Endothelial cell of umbilical vein (primary cell): ENCODE results near the gene TBC1D26. TPM values are rescaled to one million over a fixed set of nuclear protein-coding genes. Genes with fewer than 3 reads are reported as not detected.
"Not testable (repeated sequence)": the region's sequence is repeated elsewhere in the genome, so short reads cannot be mapped to it uniquely, and the experiment has no call there.

Source experiments
- BruUV-seq: library from RNA; stranded (reverse); fragments of 400-500 nt; replicated peaks from 2 replicates; lab custom pipeline; 2021; lab: Mats Ljungman, UMichigan
- CTCF ChIA-PET: fragments of 300-600, 350-600 bp; sonication (Branson Sonifier 250); formaldehyde crosslinking; loops from one replicate; lab custom pipeline; 2021; ENCODE audit warnings: antibody characterized with exemption, inconsistent platforms; lab: Charles Lee
- POLR2A ChIA-PET: fragments of 300-600, 350-600 bp; sonication (Branson Sonifier 250); formaldehyde crosslinking; loops from one replicate; lab custom pipeline; 2021; ENCODE audit warnings: antibody characterized with exemption, inconsistent platforms; lab: Charles Lee
- DNase-seq: peaks from one replicate; pipeline ENCODE4 v3.0.0-alpha.2; 2011; ENCODE audit warnings: low read depth, low spot score
- FAIRE-seq: peaks from 2 replicates; lab custom pipeline; 2011; peaks lifted over from hg19 to GRCh38; lab: Jason Lieb, UNC
- H2AFZ ChIP-seq: 2 replicates; pipeline ENCODE4 v1.6.0; 2012; ENCODE audit warnings: low read depth, low read length, control low read depth, inconsistent platforms
- H3K27ac ChIP-seq: 2 replicates; pipeline ENCODE4 v1.5.1; 2011; ENCODE audit warnings: low read depth, mild to moderate bottlenecking, control low read depth, low read length, moderate library complexity; ENCODE audit not compliant: insufficient read depth
- H3K27me3 ChIP-seq, 2 experiments: 2 replicates each; pipeline versions ENCODE4 v1.6.0 to v1.6.1; 2011; ENCODE audit warnings: low read length in 2 of 2, mixed read lengths in 1 of 2; ENCODE audit not compliant: control insufficient read depth in 2 of 2, insufficient read depth in 2 of 2
- H3K36me3 ChIP-seq, 2 experiments: 2 replicates in 1 of 2; 3 replicates in 1 of 2; pipeline ENCODE4 v1.5.1; 2011; ENCODE audit warnings: low read length in 2 of 2, mild to moderate bottlenecking in 1 of 2, moderate library complexity in 1 of 2; ENCODE audit not compliant: control insufficient read depth in 2 of 2, insufficient read depth in 2 of 2; ENCODE audit errors: extremely low read depth in 1 of 2
- H3K4me1 ChIP-seq: 3 replicates; pipeline ENCODE4 v1.5.1; 2011; ENCODE audit warnings: mild to moderate bottlenecking, low read length; ENCODE audit not compliant: control insufficient read depth, insufficient read depth; ENCODE audit errors: extremely low read depth
- H3K4me2 ChIP-seq: 2 replicates; pipeline ENCODE4 v1.6.1; 2011; ENCODE audit warnings: low read length, control low read depth, mixed read lengths; ENCODE audit not compliant: insufficient read depth
- H3K4me3 ChIP-seq, 3 experiments: fragments of 200-600 bp in 1 of 3; sonication (generic), shearing (Covaris generic) in 1 of 3; replicated peaks in 1 of 3; 2 replicates each; pipeline ENCODE4 v1.5.1; 2011 to 2016; ENCODE audit warnings: control low read depth in 3 of 3, low read length in 3 of 3, mild to moderate bottlenecking in 2 of 3, inconsistent platforms in 1 of 3, low read depth in 1 of 3, moderate library complexity in 1 of 3; ENCODE audit not compliant: insufficient read depth in 1 of 3
- H3K79me2 ChIP-seq: 2 replicates; pipeline ENCODE4 v1.6.0; 2012; ENCODE audit warnings: low read length, inconsistent platforms; ENCODE audit not compliant: control insufficient read depth, insufficient read depth
- H3K9ac ChIP-seq: replicated peaks from 2 replicates; pipeline ENCODE3; 2011; ENCODE audit warnings: low read length, control low read depth; ENCODE audit not compliant: insufficient read depth; ENCODE audit errors: extremely low read depth
- H3K9me1 ChIP-seq: replicated peaks from 3 replicates; pipeline ENCODE4 v1.6.0; 2011; ENCODE audit warnings: mild to moderate bottlenecking, low read length; ENCODE audit not compliant: control insufficient read depth, insufficient read depth; ENCODE audit errors: extremely low read depth
- H3K9me3 ChIP-seq: replicated peaks from 2 replicates; pipeline ENCODE4 v1.5.1; 2012; ENCODE audit warnings: low read length, inconsistent platforms; ENCODE audit not compliant: control insufficient read depth, insufficient read depth
- H4K20me1 ChIP-seq: replicated peaks from 2 replicates; pipeline ENCODE3; 2011; ENCODE audit warnings: mild to moderate bottlenecking, low read length; ENCODE audit not compliant: control insufficient read depth, insufficient read depth; ENCODE audit errors: extremely low read depth
- dilution Hi-C: fragments of 300-500 bp; cut with MboI; formaldehyde crosslinking; loops from one replicate; pipeline ENCODE4 v1.15.0; 2019; ENCODE audit warnings: low sequenced_read_pairs; ENCODE audit not compliant: extremely low pct_ligation_motif_present
- intact Hi-C: fragments of 100-400 bp; cut with micrococcal nuclease; formaldehyde crosslinking; loops from one replicate; pipeline ENCODE4 v1.10.0; 2022
- polyA plus RNA-seq, 4 experiments: library from polyadenylated mRNA; depleted of rRNA in 3 of 4; stranded (reverse) in 3 of 4; unstranded in 1 of 4; fragments of >200 nt; gene quantifications; 2 replicates each; pipeline versions ENCODE4 v1.2.1 to v1.2.3, GENCODE V29; 2011 to 2012; ENCODE audit warnings: missing spikeins in 1 of 4
- small RNA-seq: library from RNA; depleted of rRNA; stranded (forward); fragments of <200 nt; gene quantifications from one replicate; pipeline ENCODE3, GENCODE V24; 2012; ENCODE audit warnings: low replicate concordance, low read depth; ENCODE audit not compliant: insufficient read depth, insufficient read length
- total RNA-seq: library from RNA; stranded (reverse); gene quantifications from 2 replicates; pipeline ENCODE4 v1.2.3, GENCODE V29; 2021

The TBC1D26 gene
- total and polyA plus RNA-seq, 2 donors (not counting 3 experiments of a cell fraction or from before 2014, with no cell fraction given): not detected

GRCh38 chr17:15788365-15788764 lies 56.3 kb downstream of the TBC1D26 start:
- dilution Hi-C loops: not testable (repeated sequence)

More at GRCh38 chr17:15788365-15788764, 56.3 kb downstream of the TBC1D26 start:
- H2AFZ ChIP-seq, H4K20me1 ChIP-seq, CTCF ChIA-PET, POLR2A ChIA-PET, H3K27ac ChIP-seq, DNase-seq, H3K9me1 ChIP-seq, FAIRE-seq, H3K9me3 ChIP-seq, H3K79me2 ChIP-seq, H3K36me3 ChIP-seq, H3K27me3 ChIP-seq, BruUV-seq, H3K4me2 ChIP-seq, H3K4me1 ChIP-seq, H3K4me3 ChIP-seq, intact Hi-C loops, H3K9ac ChIP-seq: not testable (repeated sequence)

Small RNA genes within 50 kb of the gene (small RNA-seq; reads per million reads assigned to genes)
- gene AC015922.1: not detected
- gene RNA5SP436: not detected

Other genes with a start within 250 kb of the TBC1D26 start
- gene TVP23C, start 168.8 kb upstream of the TBC1D26 start, total RNA-seq: 28.7 and 36.3 TPM in 2 replicates
- 5.2 and 6.4 TPM in 2 replicates for gene TVP23C, start 168.8 kb upstream of the TBC1D26 start, polyA plus RNA-seq
- 0.90 and 2.5 TPM in 2 replicates for gene FBXW10B, start 112.6 kb upstream of the TBC1D26 start, total RNA-seq
- gene FBXW10B, start 112.6 kb upstream of the TBC1D26 start, polyA plus RNA-seq: 0.80 and 1.3 TPM in 2 replicates
- gene TRIM16, start 48.0 kb upstream of the TBC1D26 start, total RNA-seq: 45.5 and 50.3 TPM in 2 replicates
- gene TRIM16, start 48.0 kb upstream of the TBC1D26 start, polyA plus RNA-seq: 41.2 and 41.7 TPM in 2 replicates
- gene ZNF286A, start 32.5 kb upstream of the TBC1D26 start, total RNA-seq: 37.4 and 46.5 TPM in 2 replicates
- 8.6 and 11.7 TPM in 2 replicates for gene ZNF286A, start 32.5 kb upstream of the TBC1D26 start, polyA plus RNA-seq
- 6.5 and 9.8 TPM in 2 replicates for gene ADORA2B, start 212.8 kb downstream of the TBC1D26 start, total RNA-seq
- gene ADORA2B, start 212.8 kb downstream of the TBC1D26 start, polyA plus RNA-seq: 8.8 and 10.1 TPM in 2 replicates